Inflammatory macrophage treated with lipopolysaccharide for 1 hour (primary cell): Measurements from ENCODE around the gene LRFN2.

Experiments
- DNase-seq, 2 donors: peaks; one replicate each; pipeline ENCODE4 v3.0.0-alpha.2; 2020 to 2022

The LRFN2 gene

GRCh38 chr6:40542175-40542764 lies 44.9 kb downstream of the LRFN2 start:
- no peak for DNase-seq

GRCh38 chr6:40541556-40542174 lies 45.5 kb downstream of the LRFN2 start:
- no peak for DNase-seq

GRCh38 chr6:40540790-40541189 lies 46.4 kb downstream of the LRFN2 start:
- no peak for DNase-seq

- no peak for DNase-seq
Observed at GRCh38 chr6:40539853-40540252, 47.3 kb downstream of the LRFN2 start.

GRCh38 chr6:40538556-40538955 lies 48.6 kb downstream of the LRFN2 start:
- DNase-seq: no peak

GRCh38 chr6:40537446-40537845 lies 49.7 kb downstream of the LRFN2 start:
- no peak for DNase-seq

GRCh38 chr6:40536442-40536841 lies 50.7 kb downstream of the LRFN2 start:
- no peak for DNase-seq

GRCh38 chr6:40535819-40536380 lies 51.3 kb downstream of the LRFN2 start:
- no peak for DNase-seq

GRCh38 chr6:40535110-40535818 lies 51.9 kb downstream of the LRFN2 start:
- no peak for DNase-seq

- DNase-seq: no peak
Observed at GRCh38 chr6:40532349-40533000, 54.7 kb downstream of the LRFN2 start.

GRCh38 chr6:40529919-40530318 lies 57.2 kb downstream of the LRFN2 start:
- DNase-seq: no peak

GRCh38 chr6:40529040-40529439 lies 58.1 kb downstream of the LRFN2 start:
- DNase-seq: peak; percentile 17 to 23

GRCh38 chr6:40528051-40528450 lies 59.1 kb downstream of the LRFN2 start:
- no peak for DNase-seq

- DNase-seq: no peak
Observed at GRCh38 chr6:40526036-40526435, 61.1 kb downstream of the LRFN2 start.

- DNase-seq: no peak
Observed at GRCh38 chr6:40524797-40525585, 62.2 kb downstream of the LRFN2 start.

- no peak for DNase-seq
Observed at GRCh38 chr6:40523505-40524172, 63.5 kb downstream of the LRFN2 start.

GRCh38 chr6:40521496-40521895 lies 65.7 kb downstream of the LRFN2 start:
- no peak for DNase-seq

- no peak for DNase-seq
Observed at GRCh38 chr6:40520678-40521077, 66.5 kb downstream of the LRFN2 start.

- no peak for DNase-seq
Observed at GRCh38 chr6:40520084-40520483, 67.1 kb downstream of the LRFN2 start.

- no peak for DNase-seq
Observed at GRCh38 chr6:40517654-40518053, 69.5 kb downstream of the LRFN2 start.

- no peak for DNase-seq
Observed at GRCh38 chr6:40516429-40516828, 70.7 kb downstream of the LRFN2 start.

- DNase-seq: no peak
Observed at GRCh38 chr6:40512340-40512739, 74.8 kb downstream of the LRFN2 start.
